NCI-H2107 treated with DMSO at 0.1 percent for 48 hours (cell line): Measurements from ENCODE around the gene TRPM1.

Source experiments
- DNase-seq: peaks from one replicate; lab custom pipeline; 2025; ENCODE audit not compliant: unreplicated experiment; lab: John Stamatoyannopoulos, UW

TRPM1 gene

DNA sequence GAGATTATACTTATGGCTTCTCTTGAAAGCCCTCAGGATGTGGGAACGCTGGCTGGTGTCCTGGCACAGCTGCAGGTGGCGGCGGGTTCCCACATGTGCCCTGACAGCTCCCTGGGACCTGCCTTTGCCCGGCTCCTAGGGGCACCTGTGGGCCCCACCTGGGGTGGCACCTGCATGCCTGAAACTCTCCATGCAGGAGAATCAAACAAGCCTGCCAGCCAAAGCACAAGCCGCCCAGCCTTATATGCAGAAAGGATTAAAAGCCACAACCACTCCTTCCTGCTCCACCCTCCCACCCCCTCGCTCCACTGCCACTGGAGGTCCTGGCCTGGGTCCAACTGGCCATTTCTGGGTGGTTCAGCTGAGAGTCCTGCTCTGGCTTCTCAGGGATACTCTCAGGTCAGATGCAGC, 18.1 kb downstream of the TRPM1 start:
- DNase-seq, result peak; percentile 61

DNA sequence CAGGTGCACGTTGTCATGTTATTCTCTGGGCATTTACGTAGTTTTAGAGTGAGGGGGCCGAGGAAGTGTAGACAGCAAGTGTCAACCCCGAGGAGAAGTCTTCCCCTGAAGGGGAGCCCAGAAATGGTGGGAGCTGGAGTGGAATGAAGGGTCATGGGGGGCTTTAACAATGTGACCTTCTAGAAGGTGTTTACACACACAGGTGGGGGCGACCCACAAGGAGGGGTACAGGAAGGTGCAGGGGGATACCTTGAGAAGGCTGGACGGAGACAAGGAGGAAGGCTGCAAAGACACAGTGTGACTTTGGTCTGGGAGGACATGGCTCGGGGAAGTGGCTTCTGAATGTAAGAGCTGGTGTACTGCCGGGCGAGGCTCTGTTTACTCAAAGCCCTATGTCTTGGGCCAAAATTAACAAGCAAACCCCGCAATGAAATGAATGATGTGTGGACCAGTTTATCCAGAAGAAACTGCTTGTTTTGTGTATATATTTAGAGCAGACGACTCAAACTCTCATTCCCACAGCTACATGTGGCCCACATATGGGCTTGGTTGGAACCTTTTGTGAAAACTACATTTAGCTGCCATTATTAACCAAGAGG, 18.7 kb downstream of the TRPM1 start:
- no peak for DNase-seq

DNA sequence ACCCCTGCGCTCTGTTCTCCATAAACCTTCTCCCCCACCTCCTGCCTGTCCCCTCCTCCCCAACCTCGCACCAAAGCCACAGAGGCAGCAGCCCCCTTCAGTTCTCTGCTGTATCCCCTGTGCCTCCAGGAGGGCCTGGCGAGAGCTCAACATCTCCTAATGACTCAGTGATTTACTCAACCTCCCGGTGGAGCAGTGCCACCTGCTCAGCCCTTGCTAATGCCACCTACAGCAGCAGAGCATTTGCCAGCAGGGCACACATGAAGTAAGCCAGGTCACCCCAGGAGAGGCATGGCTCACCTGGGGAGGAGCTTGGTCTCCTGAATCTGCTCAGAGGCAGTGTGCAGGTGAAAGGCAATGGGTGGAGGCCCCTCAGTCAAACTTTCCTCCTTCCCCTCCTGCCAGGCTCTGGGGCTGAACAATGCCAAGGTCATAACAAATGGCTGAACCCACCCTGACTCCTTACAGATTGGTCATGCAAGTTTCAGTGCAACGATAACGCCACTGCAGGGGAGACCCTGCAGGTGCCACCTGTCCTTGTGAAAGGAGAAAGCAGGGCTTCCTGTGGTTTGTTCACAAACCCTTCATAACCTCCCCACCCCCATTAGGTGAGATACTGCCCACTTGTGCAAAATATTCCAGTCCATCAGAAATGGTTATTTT, 19.8 kb downstream of the TRPM1 start:
- DNase-seq, result peak; percentile 24

DNA sequence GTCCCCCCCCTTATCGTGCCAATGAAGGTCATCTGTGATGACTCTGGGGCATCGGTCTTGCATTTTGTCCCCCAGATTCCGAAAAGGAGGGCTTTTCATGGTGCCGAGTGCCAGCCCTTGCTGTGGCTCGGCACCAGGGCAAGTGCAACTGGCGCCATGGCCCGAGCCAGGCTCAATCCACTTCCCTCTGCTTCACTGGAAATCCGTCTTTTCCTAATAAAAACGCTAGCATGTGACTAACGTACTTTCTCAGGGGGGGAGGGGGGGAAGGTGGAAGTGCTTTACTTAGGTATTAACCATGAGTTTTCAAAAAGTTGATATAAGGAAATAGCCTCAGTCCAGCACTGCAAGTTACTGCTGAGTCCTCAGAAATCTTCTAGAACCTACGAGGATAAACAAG, 20.5 kb downstream of the TRPM1 start:
- no peak for DNase-seq

DNA sequence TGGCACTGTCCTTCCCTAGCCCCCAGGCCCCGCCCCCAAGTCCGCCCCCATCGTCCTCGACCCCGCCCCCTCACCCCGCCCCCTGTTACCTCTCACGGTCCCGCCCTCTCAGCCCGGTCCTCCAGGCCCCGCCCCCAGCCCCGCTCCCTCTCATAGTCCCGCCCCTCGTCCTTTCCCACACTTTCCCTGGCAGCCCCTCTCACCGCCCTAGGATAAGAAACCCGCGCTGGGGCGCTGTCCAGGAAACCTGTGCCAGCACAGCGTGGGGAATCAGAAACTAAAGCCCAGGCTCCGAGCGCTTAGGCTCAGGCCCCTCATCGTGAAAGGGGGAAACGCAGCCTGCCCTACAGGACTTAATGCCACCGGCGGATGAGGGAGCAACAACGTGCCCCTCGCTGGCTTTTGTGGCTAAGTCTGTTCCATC, 20.9 kb downstream of the TRPM1 start:
- DNase-seq, result no peak

DNA sequence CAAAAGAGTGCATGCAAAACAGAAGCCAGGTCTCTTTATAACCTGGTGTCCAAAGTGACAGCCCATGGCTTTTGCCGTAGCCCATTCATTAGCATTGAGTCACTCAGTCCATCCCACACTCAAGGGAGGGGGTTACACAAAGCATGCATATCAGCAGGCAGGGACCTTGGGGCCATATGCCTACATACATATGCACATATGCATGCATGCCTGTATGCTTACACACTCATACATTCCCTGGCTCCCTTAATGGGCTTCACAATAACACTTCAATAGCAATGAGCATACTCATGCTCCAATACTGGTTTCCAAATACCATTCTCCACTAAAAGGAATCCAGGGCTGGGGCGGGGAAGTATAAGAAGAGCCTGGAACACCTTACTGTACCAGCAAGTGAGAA, 22.0 kb downstream of the TRPM1 start:
- DNase-seq, result no peak

DNA sequence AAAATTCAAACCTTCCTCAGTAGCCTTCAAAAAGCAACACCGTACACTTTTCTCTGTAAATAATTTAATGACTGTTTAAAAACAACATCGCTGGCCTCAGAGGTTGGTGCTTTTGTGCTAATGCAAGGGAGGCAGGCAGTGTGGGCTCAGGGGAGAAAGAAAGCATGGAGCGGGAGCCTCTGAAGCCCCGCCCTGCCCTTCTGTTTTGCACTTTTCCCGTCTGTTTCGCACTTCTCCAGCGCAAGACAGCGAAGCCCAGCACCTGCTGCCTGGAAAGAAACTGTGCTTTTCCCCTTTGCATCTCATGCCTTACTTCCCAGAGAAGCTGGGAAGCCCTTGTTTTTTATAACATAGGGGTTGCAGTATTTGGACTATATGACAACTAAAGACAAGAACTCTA, 23.1 kb downstream of the TRPM1 start:
- DNase-seq, result no peak

DNA sequence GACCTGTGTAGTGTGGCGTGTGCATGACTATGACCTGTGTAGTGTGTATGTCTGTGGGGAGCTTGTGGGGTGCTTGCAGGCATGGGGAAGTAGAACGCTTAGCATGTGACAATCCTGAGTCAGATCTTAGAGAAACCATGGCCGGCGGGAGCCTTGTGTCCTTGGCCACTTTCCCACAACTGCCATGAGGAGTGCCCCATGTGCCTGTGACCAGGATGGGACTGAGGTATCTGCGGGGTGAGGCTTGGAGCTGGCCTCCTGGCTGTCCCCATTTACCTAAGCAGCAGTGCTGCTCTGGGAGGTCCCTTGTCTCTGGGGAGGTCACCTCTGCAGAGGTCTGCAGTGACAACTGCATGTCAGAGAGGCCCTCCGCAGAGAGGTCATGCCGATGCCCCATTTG, 23.6 kb downstream of the TRPM1 start:
- no peak for DNase-seq

DNA sequence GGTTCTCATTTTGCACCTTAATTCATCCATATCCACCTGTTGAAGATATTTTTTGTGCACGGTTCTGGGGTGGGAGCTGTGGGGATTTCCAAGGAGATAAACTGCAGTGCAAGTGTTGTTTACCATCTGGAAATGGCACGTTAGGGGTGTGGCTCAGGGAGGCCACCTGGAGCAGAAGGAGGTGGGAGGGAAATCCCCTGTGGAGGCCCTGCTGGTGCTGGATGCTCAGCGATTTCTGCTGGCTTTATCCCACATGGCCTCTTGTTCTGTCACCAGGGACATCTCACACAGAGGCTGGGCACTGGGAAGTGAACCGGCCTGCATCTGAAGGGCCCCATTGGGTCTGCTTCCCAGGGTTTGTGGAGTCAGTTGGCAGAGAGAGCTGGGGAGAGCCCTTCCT, 24.3 kb downstream of the TRPM1 start:
- peak; percentile 30 for DNase-seq

DNA sequence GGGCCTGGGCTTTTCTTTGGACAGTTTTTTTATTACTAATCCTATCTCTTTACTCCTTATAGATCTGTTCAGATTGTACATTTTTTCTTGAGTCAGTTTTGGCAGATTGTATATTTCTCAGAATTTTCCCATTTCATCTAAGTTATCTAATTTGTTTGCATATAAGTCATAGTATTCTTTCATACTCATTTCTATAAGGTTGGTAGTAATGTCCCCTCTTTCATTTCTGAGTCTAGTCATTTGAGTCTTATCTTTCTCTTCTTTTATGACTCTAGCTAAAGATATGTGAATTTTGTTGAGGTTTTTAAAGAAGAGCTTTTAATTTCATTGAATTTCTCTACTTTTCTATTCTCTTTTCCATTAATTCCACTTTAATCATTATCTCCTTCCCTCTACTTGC, 27.2 kb downstream of the TRPM1 start:
- no peak for DNase-seq

DNA sequence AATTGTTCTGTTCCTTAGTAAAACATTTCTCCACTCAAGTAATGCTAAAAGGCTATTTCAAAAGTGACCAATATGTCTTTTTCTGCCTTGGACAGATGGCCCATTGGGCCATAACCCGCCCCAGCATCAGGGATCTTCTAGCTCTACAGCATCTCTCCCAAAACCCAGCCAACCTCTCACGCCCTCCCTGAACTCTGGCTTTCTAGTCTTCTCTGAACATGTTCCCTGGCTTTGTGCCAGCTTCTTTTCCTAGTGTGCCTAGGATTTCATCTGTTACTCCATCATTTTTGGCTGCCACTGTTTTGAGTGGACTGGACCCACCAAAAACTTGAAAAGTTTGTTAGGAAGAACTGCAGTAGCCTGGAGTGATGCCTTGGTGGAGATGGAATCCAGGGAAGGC, 30.7 kb downstream of the TRPM1 start:
- DNase-seq, result no peak

DNA sequence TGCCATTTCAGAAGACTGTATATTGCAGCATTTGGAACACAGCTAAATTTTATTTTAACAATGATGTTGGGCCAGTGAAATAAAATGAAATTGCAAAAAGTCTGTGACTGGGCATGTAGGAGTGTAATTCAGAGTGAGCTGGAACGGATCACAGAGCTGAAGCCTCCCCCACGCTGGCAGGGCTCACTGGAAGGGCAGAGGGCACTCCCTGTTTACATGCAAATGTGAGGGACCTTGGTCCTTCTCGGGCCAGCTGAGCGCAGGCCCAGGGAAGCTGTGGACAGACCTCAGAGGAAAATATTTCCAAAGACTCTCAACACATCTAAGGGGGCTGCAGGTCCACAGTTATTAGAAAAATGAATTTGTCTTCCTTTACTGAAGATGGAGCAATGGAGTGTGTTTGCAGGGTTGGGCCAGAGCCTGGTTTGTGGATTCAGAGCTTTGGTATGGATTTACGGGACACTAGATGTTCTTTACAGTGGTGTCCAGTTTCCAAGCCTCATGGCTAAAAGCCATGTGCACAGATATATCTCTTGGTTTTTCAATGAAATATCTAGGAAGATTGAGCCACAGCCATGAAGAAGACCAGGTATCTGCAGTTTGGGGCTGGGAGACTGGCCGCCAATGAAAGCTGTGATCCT, 32.0 kb downstream of the TRPM1 start:
- DNase-seq, result no peak

DNA sequence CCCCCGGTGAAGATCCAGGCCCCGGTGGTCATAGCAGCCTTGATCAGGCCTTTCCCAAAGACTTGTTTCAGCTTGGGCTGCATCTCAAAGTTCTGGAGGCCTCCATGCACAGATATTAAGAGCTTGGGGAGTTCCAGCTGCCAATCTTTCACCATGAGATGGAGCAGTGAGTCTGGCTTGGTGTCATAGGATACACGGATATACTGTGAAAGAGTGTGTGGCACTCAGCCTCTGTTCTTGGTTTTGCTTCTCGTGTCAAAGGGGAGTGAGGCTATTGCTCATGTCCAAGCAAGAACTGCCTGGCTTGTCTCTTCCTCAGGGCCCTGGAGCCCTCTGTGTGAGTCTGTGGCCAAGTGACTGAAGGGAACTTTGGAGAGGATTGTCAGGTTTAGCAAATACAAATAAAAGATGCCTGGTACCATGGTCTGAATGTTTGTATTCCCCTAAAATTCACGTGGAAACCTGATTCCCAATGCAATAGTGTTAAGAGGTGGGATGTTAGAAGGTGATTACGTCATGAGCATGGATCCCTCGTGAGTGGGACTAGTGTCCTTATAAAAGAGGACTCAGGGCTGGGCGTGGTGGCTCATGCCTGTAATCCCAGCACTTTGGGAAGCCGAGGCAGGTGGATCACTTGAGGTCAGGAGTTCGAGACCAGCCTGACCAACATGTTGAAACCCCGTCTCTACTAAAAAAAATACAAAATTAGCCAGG, 33.5 kb downstream of the TRPM1 start:
- DNase-seq, result no peak

DNA sequence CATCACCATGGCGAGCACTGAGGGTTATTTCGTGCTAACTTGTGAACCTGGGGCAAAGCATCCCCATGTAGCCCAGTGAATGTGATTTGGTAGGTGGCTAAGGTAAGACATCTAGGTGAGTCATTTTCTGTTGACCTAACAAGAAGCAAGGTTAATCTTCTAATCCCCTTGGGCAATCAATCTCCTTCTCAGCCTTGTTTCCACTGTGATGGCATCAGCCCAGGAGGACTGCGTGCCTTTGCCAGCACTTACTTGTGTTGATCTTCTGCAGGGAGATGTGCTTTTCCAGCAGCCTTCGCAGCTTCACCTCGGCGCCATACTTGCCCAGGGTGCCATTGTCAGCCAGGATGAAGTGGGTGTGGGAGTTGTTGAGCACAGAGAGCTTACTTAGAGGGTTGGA, 35.7 kb downstream of the TRPM1 start:
- DNase-seq, result no peak

DNA sequence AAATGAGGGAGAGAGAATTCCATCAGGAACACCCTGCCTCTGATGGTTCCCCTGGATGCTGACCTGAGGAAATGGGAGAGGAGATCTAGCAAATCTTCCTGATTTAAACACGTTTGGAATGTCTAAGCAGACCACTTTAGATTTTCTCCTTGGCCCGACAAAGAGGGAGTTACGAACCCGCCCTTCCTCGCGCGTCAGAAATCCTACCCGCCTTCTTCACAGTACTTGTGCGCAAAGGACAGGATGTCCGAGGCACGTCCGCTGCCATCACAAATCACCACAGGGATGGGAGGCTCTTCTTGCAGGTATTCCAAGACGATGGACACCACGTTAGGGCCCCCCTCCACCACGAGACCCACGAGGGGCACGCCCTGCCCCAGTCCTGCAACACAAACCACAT, 38.6 kb downstream of the TRPM1 start:
- no peak for DNase-seq

DNA sequence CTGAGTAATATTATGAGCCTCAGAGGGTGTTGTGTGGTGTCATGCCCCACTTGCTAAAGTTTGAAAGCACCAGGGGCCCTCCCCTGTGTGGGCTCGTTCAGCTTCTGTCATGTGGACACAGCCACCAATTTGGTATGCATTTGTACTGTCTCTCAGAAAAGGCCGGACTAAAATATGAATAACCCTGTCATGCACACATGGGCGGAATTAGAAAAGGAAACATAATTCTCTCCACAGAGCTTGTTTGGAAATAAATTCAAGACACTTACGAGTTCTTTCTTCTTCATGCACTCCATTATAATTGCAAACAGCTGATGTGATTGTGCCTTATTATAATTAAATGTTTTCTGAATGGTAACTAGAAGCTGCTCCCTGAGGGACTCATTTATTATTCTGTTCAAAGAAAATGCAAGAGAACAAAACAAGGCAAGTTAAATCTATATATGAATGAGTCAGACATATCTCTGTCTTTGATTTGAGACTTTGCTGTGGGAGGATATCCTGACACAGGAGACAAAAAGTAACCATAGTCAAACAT, 39.1 kb downstream of the TRPM1 start:
- no peak for DNase-seq

DNA sequence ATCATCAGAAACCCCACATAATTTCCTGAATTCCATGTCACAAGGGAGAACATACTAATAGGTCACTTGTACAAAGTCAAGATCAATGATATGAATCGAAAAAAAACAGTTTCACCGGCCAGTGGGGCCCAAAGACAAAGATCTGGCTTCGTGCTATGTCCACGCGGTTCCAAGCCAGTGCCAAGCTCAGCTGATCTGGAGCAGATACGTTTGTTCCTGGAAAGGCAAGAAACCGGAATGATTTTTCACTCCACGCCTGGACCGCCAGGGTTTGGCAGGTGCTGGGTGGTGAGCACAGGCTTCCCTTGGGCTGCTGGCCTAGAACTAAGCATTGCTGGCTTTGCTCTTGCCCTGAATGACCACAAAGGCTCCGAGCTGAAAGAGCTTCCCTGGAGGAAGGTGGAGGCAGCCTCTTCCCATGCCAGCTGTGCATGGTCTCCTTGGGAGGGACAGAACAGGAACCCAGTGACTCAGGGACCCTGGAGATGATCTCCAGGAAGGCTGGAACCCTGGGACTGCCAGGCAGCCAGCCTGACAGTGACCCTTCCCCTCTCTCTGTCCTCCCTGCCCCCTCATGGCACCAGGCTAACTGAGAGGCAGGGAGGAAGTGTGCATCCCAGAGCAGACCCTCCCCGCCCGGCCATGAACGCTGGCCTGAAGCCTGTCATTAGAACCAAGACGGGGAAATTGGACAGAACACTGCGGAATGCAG, 40.9 kb downstream of the TRPM1 start:
- DNase-seq, result no peak

DNA sequence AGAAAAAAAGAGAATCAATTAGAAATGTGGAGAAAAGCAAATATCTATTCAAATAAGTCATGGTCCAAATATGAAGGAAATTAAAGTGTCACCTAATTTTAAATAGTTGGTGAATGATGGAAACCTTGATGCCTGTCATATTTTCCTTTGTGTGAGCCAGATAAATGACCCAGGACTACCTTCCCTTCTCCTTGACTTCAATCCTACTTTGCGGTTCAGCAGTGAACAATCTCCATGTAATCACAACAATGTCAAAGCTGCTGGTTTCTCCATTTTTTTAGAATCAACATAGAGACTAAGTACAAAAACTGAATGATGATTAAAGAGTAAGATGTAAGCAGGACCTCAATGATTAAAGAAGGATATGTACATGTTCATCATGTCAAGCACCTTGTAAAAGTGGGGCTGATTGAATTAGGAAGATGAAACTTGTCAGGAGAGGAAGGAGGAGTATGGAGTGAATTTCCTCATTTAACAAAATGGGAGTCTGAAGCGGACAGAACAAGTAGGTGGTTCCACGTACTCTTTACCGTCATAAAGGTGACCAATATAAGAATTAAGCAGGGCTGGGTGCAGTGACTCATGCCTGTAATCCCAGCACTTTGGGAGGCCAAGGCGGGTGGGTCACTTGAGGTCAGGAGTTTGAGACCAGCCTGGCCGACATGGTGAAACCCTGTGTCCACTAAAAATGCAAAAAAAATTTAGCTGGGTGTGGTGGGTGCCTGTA, 43.1 kb downstream of the TRPM1 start:
- no peak for DNase-seq

DNA sequence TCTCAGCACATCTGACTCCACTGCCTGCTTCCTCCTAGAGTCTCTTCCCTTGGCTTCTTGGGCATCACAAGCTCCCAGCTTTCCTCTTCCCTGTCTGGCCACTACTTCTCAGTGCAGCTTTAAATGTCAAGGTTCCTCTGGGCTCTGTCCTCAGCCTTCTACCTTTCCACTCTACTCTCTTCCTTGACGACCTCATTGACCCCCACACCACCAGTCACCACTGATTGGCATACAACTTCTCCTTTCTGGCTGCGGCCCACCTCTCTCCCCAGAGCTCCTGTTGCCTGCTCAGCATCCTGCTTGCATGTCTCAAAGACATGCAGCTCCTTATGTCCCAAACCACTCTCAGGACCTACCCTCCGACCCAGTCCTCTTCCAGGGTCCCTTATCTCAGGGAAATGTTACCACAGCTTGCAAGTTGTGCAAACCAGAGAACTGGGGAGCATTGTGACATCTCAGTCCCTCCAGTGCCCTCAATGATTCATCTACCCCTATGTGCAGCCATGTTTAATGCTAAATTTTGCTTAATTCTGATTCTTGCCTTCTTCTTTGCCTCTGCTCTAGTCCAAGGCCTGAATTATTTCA, 49.9 kb downstream of the TRPM1 start:
- DNase-seq, result no peak

DNA sequence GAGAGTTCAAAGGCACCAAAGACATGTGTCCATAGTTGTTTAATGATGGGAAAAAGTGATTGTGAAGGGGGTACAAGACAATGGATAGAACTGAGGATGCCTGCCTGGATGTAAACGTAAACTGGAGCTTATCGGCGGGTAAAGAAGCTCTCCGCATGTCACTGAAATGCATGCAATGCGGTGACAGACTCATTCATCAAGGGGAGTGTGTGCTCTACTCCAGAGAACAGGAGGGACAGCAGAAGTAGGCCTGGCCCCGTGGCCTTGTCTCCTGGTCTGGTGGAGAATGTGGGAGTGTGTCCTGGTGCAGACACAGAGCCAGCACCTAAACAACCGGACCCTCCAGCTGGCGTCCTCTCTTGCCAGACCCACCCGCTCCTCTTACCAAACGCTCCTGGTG, 50.6 kb downstream of the TRPM1 start:
- DNase-seq, result no peak
